GM12891 (cell line): ENCODE data around the gene NCOA6.

Source experiments
- PAX5 ChIP-seq: IDR thresholded peaks from 2 replicates; pipeline ENCODE4 v1.6.1; 2011; ENCODE audit warnings: low read length, moderate library complexity, mild to moderate bottlenecking; ENCODE audit not compliant: insufficient read depth, severe bottlenecking
- POLR2A ChIP-seq: IDR thresholded peaks from 2 replicates; pipeline ENCODE4 v1.6.1; 2011; ENCODE audit warnings: low read depth, low read length, control low read depth
- POLR2AphosphoS5 ChIP-seq: IDR thresholded peaks from 2 replicates; pipeline ENCODE4 v1.6.1; 2011; ENCODE audit warnings: low read depth, low read length, control low read depth
- POU2F2 ChIP-seq: IDR thresholded peaks from 2 replicates; pipeline ENCODE4 v1.6.1; 2011; ENCODE audit warnings: low read depth, mild to moderate bottlenecking, control low read depth, low read length, moderate library complexity
- SPI1 ChIP-seq: IDR thresholded peaks from 2 replicates; pipeline ENCODE4 v1.6.1; 2011; ENCODE audit warnings: low read depth, low read length, control low read depth
- TAF1 ChIP-seq: IDR thresholded peaks from 2 replicates; pipeline ENCODE4 v1.6.1; 2011; ENCODE audit warnings: low read depth, low read length, control low read depth

GRCh38 chr20:34676642-34677373 lies 148.6 kb downstream of the NCOA6 start, which contains the start of gene PIGU:
- TF ChIP-seq POLR2A (peak; percentile 90), TAF1 (peak; percentile 80), PAX5 (peak; percentile 89), POLR2AphosphoS5 (peak; percentile 76), POU2F2 (peak; percentile 41; the same call in 1 of the 2 replicates), SPI1 (no peak)
